GM18505 (cell line): ENCODE results near the gene SFXN2.

ENCODE experiments used
- ATAC-seq: cut with Tn5 transposase; IDR thresholded peaks from one replicate; pipeline ENCODE4 v1.9.1; 2021; ENCODE audit not compliant: unreplicated experiment
- POLR2A ChIP-seq: IDR thresholded peaks from 4 replicates; pipeline ENCODE4 v1.6.1; 2011; ENCODE audit warnings: borderline replicate concordance; ENCODE audit not compliant: insufficient read depth, insufficient read length; ENCODE audit errors: extremely low read depth

SFXN2 gene

DNA sequence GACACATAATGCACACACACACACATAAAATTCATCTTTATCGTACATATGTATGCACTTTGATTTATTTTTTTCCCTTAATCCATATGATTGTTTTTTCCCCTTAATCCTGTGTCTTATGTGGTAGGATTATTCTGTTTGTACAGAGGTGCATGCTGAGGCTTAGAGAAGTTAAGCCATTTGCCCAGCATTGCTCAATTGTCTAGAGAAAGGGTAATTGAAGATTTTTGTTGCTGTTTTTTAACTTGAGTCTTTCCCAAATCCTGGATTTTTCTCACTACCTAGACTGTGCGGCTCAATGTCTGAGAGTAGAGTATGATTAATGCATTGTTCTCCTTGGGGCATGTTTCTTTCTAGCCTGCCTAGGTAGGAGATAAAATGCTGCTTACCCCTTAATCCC is 64.3 kb downstream of the SFXN2 start:
- no peak for ATAC-seq
- no peak for TF ChIP-seq POLR2A

DNA sequence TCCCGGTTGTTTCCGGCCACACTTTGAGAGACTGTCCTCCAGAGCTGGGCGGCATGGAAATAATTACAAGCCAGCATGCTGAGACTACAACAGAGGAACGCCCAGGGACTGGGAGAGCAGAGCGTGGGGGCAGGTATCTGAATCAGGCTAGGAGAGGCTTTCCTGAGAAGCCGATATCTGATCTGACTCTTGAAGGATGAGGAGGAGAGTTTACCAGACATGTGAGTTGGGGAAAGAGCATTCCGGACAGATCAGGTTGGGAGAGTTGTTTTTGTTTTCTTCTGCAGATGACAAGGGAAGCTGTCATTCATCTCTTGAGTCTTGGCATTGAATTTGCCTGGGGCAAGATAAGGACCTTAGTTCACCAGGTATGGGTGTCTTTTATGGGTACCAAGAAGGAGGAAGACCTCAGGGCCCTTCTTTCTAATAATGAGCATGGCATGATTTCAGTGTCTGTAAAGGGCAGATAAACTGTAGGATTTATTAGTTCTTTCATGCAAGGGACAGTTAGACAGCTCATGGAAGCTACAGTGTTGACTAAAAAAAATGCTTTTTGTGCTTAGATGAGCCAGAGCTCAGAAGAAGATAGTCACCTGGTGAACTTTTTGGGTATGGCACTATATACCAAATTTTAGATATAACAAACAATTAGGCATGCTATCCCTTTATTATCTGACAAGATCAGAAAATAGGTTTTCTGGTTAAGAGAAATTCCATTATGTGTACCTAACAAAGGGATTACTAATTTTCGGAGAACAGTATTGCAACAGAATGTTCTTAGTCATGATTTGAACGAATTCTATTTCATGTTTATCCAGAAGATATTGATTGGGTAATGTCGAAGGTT is 65.5 kb downstream of the SFXN2 start:
- no peak for TF ChIP-seq POLR2A
- no peak for ATAC-seq

DNA sequence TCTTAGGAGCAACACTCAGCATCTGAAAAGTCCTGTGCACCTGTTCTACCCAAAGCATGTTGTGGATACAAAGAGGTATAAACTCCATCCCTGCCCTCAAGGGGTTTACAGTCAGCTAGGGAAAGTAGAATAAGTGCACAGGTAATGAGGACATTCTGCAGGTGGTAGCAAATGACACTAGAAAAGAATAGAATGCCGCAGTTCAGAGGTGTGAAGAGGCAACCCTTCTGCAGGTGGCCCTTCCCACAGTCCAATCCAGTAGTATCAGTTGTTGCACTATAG is 66.0 kb downstream of the SFXN2 start:
- ATAC-seq = no peak
- TF ChIP-seq POLR2A = no peak

DNA sequence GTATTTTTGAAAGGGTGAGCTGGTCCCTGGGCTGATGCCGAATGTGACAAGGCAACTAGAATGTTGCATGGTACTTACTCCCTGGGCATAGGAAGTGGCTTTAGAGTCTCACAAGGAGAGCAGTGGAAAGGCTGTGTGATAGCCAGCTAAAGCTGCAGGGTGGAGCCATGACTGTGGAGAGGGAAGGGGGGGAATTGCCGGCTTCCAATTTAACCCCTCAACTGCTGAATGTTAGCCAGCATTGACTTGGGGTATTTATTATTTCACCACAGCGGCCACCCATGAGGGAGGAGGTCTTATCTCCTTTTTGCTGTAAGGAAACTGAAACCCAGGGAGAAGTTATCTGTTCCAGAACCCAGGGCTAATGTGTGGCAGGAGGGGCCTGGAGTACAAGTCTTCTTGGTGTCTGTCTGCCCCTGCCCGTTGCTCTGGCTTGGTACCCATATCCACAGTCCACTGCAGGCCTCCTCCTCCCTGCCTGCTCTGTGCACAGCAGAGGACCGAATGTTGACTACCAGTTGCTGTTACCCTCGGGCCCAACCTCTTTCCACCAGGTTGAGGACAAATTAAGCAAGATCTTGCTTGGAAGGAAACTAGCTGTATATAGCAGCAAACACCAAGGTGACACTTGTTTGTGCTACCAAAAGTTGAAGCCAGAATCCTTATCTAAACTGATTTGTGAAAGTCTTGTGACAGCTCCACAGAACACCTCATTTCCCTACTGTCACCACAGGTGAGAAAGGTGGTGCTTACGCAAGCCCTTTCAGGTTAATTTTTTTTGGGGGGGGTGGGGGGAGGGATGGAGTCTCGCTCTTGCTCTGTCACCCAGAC is 66.9 kb downstream of the SFXN2 start:
- TF ChIP-seq POLR2A = no peak
- ATAC-seq = no peak

GRCh38 chr10:102781921-102782557 is 67.6 kb downstream of the SFXN2 start:
- TF ChIP-seq POLR2A = no peak
- ATAC-seq = no peak

- no peak for TF ChIP-seq POLR2A
Observed at GRCh38 chr10:102782673-102783551, 68.5 kb downstream of the SFXN2 start.

GRCh38 chr10:102783568-102783967 is 69.1 kb downstream of the SFXN2 start:
- TF ChIP-seq POLR2A = no peak
- ATAC-seq = no peak

More at GRCh38 chr10:102782673-102783551, 68.5 kb downstream of the SFXN2 start:
- ATAC-seq = no peak

GRCh38 chr10:102785818-102786217 is 71.4 kb downstream of the SFXN2 start:
- TF ChIP-seq POLR2A = no peak
- ATAC-seq = no peak

GRCh38 chr10:102791754-102792395 is 77.4 kb downstream of the SFXN2 start:
- no peak for ATAC-seq
- TF ChIP-seq POLR2A = no peak
